ENCODE data around the gene VPS13C.

VPS13C gene

GRCh38 chr15:61816856-61817255 is 243.4 kb downstream of the VPS13C start:
- no peak for DNase-seq (ENCODE audit: low spot score)

- DNase-seq (ENCODE audit: low spot score), result no peak
These were observed 244.7 kb downstream of the VPS13C start for GRCh38 chr15:61815356-61816083.

DNA sequence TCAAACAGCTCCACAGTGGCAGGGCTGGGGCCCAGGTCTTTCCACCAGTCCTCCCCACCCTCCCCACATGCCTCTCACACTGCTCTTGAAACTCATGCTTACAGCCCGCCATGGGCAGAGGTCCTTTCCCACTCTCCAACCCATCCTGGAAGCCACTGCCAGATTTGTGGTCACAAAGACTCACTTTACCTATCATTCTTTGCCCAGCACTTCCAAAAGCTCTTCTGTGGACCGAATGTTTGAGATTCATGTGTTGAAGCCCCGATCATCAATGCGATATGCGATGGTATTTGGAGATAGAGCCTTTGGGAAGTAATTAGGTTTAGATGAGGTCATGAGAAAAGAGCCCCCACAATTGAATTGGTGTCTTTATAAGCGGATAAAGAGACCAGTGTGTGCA is 247.8 kb downstream of the VPS13C start:
- no peak for DNase-seq (ENCODE audit: low spot score)

DNA sequence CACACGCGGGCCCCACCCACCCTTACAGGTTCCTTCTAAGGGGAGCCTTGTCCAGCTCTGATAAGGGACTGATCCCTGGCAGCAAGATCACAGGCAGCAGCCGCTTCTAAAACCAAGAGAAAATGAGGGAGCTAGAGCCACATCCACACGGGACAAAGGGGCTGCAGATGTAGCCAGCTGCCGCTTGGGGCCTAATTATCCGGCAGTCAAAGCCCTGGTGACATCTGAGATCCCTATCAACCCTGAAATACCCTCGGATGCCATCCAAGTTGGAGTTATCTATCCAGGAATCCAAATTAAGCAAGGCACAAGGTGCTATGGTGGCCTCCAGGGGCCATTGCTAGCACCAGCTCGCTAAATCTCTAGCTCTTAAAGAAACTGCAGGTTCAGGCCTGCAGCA is 248.3 kb downstream of the VPS13C start:
- no peak for DNase-seq (ENCODE audit: low spot score)

GRCh38 chr15:61809216-61809615 is 251.0 kb downstream of the VPS13C start:
- no peak for DNase-seq (ENCODE audit: low spot score)

DNA sequence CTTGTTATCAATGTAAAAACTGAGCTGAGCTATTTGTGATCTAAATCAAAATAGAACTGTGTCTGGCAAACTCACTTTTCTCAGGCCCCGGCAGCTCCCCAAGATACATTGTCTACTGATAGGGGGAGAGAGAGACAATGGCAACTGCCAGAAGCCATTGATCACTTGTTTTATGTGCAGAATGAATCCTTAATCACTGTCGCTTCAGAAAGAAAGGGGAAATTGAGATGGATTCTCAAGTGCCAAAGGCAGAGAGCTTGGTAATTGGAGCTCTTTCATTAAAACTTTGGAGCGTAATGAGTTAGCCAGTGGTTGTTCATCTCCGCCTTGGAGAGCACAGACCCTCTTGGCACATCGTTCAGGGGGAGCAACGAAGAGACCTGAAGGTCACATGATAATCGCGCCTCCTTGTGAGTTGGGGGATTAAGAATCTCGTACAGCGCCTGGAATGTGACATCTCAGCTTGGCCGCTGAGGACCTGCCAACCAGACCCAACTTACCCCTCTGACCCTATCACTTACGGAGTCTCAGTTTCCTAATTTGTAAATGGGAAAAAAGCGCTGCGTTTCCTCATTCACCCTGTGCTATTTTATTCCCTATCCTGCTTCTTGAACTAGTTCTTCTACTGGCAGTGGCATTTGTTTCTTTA is 252.8 kb downstream of the VPS13C start:
- no peak for DNase-seq (ENCODE audit: low spot score)
